Measurements from ENCODE around the gene BAHCC1. TPM values are rescaled to one million over a fixed set of nuclear protein-coding genes. Genes with fewer than 3 reads are reported as not detected.

Gene BAHCC1
- total and polyA plus RNA-seq, 11 donors, result 6.0 to 19.6 (median 8.9) TPM

DNA sequence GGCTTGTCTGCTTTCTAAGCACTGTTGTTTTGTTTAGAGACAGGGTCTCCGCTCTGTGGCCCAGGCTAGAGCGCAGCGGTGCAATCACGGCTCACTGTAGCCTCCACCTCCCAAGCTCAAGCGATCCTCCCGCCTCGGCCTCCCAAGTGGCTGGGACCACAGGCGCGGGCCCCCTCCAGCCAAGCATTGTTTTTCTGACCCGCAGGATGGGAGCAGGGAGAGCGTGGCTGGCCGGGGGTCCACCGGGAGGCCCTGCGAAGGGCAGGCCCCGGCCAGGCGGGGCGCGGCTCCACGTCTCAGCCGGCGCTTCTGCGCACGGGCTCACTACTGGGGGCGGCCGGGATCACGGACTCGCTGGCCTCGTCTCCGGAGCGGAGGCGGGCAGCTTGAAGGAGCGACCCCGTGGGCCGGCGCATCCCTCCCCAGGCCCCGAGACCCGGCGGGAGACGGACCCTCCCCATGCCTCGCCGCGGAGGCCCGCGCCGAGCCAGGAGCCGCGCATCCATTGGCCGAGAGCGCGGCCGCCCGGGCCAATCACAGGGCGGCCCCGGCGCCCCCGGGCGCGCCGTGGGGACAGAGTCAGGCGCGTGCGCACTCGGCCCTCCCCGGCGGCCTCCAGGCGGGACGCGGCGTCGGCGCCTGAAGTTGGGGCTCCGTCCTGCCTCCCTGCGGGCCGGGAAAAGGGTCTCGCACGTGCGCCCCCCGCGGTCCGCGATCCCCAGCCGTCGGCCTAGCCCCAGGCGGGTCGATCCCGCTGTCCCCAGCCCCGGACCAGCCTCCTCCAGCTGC is 92.4 kb downstream of the BAHCC1 start:
- H3K4me3 ChIP-seq, result peak overlapping the region; percentile 56 to 91 (median 78)
- ATAC-seq (peak; percentile 79 to 88 (median 85)), DNase-seq (peak; percentile 84 to 92 (median 87))
- H3K4me1 ChIP-seq, result peaks cover 0 to 47% (median 31%) of the 10 kb centered on the region in 12 donors
- no peaks in the 10 kb centered on the region for H3K36me3 ChIP-seq
- intact Hi-C loops (cut with DNase I), result loop anchor here in 4 of 10 donors (1.0 to 10.0 kb wide), 4 partner anchors 22 to 193 kb away; partner anchors contain the start of genes SLC38A10 (in 2 of the 4), BAHCC1 (in 1 of the 4) and FAAP100 (in 1 of the 4)
- H3K27me3 ChIP-seq, result no peaks in the 10 kb centered on the region
- peak; percentile 25 to 93 for TF ChIP-seq POLR2A (IDR thresholded peaks at IDR 0.05)
- TF ChIP-seq, protein P1, sequence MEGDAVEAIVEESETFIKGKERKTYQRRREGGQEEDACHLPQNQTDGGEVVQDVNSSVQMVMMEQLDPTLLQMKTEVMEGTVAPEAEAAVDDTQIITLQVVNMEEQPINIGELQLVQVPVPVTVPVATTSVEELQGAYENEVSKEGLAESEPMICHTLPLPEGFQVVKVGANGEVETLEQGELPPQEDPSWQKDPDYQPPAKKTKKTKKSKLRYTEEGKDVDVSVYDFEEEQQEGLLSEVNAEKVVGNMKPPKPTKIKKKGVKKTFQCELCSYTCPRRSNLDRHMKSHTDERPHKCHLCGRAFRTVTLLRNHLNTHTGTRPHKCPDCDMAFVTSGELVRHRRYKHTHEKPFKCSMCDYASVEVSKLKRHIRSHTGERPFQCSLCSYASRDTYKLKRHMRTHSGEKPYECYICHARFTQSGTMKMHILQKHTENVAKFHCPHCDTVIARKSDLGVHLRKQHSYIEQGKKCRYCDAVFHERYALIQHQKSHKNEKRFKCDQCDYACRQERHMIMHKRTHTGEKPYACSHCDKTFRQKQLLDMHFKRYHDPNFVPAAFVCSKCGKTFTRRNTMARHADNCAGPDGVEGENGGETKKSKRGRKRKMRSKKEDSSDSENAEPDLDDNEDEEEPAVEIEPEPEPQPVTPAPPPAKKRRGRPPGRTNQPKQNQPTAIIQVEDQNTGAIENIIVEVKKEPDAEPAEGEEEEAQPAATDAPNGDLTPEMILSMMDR (IDR thresholded peaks at IDR 0.05), result no peak
- H3K9me3 ChIP-seq, result no peaks in the 10 kb centered on the region
- peak overlapping the region; percentile 26 to 98 (median 91) for H3K27ac ChIP-seq
- WGBS, 4 donors, result 7 to 37% (median 11%) methylated on average over 18 to 87 of the region's 87 CpGs

GRCh38 chr17:81488276-81488860 is 93.1 kb downstream of the BAHCC1 start:
- WGBS, 4 donors, result 10 to 52% (median 16%) methylated on average over 17 to 52 of the region's 52 CpGs
- Histone ChIP-seq H3K4me3 (peak overlapping the region; percentile 56 to 91 (median 78)), H3K36me3 (no peaks in the 10 kb centered on the region), H3K9me3 (no peaks in the 10 kb centered on the region), H3K27ac (peak overlapping the region; percentile 26 to 98 (median 91)), H3K4me1 (peaks cover 0 to 41% (median 25%) of the 10 kb centered on the region in 12 donors), H3K27me3 (no peaks in the 10 kb centered on the region)
- DNase-seq, result no peak
- peak in 2 of 4 donors; percentile 2 to 22 for ATAC-seq
- TF ChIP-seq POLR2A (IDR thresholded peaks at IDR 0.05), result no peak
- TF ChIP-seq, protein P1 (IDR thresholded peaks at IDR 0.05), result peak in 1 of 12 donors; percentile 8
- intact Hi-C loops (cut with DNase I), result loop anchor here in 4 of 10 donors (1.0 to 10.0 kb wide), 3 partner anchors 21 to 194 kb away; partner anchors contain the start of genes SLC38A10 (in 2 of the 4) and FAAP100 (in 1 of the 4)

DNA sequence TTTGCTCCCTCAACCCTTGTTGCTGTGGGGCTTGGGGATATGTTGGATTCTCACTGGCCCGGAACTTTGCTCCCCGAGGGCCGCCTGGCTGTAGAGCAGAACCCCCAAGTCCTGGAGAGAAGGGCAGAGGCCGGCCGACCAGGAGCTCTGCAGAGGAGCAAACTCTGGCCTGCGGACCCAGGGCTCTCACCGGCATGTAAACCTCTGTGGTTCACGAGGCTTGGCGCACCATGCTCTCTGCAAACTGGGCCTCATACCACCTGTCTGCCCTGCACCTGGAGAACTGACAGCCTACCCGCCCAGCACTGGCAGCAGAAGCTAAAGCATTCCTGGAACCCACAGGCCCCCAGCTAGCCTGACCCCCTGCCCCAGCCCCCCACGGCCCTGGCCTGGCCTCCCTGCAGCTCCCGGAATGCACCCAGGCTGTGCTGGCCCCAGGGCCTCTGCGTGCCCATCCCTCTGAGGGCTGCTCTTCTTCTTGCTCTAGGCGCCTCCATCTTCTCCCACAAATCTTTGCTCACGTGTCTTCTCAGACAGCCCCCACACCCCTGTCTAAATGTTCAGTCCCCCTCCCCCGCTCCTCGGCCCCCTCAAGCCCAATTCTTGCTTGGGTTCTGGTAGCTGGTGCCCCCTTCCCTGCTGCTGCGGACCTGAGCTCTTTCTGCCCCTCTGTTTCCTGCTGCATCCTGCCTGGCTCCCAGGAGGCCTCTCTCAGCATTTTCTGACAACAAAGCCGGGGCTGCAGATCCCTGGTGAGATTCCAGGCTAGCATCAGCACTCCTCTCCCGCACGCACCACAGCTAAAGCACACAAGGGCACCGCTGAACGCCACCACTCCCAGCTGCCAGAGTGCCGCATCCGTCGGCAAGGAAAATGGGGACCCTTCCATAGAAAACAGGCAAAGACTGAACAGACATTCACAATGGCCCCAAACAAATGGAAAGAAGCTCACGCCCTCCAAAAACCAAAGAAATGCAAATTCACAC is 94.0 kb downstream of the BAHCC1 start:
- no peak for TF ChIP-seq POLR2A (IDR thresholded peaks at IDR 0.05)
- TF ChIP-seq, protein P1 (IDR thresholded peaks at IDR 0.05), result no peak
- Histone ChIP-seq H3K4me3 (peak overlapping the region in 4 of 12 donors; percentile 10 to 81 (median 74)), H3K27me3 (no peaks in the 10 kb centered on the region), H3K27ac (no peak overlapping the region), H3K4me1 (peaks cover 0 to 33% (median 18%) of the 10 kb centered on the region in 12 donors), H3K36me3 (no peaks in the 10 kb centered on the region), H3K9me3 (no peaks in the 10 kb centered on the region)
- intact Hi-C loops (cut with DNase I), result loop anchor here in 3 of 10 donors (5.0 to 10.0 kb wide), 2 partner anchors 63 to 195 kb away; partner anchors contain the start of genes SLC38A10 (in 2 of the 3) and FAAP100 (in 1 of the 3)
- 65 to 75% (median 72%) methylated on average over 16 to 27 of the region's 27 CpGs for WGBS, 4 donors
- no peak for DNase-seq
- ATAC-seq, result no peak
